Measurements from ENCODE around the gene IFITM1.

The IFITM1 gene

DNA sequence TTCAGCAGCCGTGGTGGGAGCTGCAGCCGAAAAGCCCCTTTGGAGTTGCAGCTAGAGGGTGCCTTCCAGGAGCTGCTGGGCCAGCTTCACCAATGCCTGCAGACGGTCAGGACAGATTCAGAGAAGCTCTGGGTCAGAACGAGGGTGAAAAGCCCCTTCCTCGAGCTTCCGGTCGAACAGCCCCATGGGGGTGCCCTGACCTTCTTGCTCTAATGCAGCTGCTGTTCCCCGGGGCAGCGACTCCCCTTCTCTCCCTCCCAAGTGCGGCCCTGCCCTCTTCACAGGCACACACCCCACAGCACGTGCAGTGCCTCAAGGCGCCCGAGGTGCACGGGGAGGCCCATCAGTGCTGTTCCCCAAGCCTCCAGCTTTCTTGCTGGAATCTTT, 16.5 kb downstream of the IFITM1 start:
- H3K79me2 ChIP-seq (ENCODE audit: insufficient read depth, low read length), result no peaks in the 10 kb centered on the region
- H3K27ac ChIP-seq (ENCODE audit: low read length), result peak overlapping the region; percentile 87
- no peaks in the 10 kb centered on the region for H3K9me3 ChIP-seq (ENCODE audit: insufficient read depth, low read length, severe bottlenecking)
- DNase-seq, result peak; percentile 82
- peak overlapping the region; percentile 47 for H3K9ac ChIP-seq (ENCODE audit: low read depth, low read length)
- H3K4me1 ChIP-seq (ENCODE audit: insufficient read depth, low read length), result peaks cover 78% of the 10 kb centered on the region
- peak overlapping the region; percentile 5; the same call in 1 of the 2 replicates for H2AFZ ChIP-seq (ENCODE audit: low read depth, low read length)
- H3K4me2 ChIP-seq (ENCODE audit: insufficient read depth, low read length), result peak overlapping the region; percentile 69
- no peaks in the 10 kb centered on the region for H4K20me1 ChIP-seq (ENCODE audit: insufficient read depth, low read length)
- H3K4me3 ChIP-seq (ENCODE audit: low read depth in 1 of 2, low read length in 2 of 2), result peak overlapping the region in 1 of 2 experiments; percentile 50; a peak in 2 of 4 replicates
- ATAC-seq (ENCODE audit: insufficient read depth, low read depth), result peak; percentile 62
- TF ChIP-seq, protein P1, sequence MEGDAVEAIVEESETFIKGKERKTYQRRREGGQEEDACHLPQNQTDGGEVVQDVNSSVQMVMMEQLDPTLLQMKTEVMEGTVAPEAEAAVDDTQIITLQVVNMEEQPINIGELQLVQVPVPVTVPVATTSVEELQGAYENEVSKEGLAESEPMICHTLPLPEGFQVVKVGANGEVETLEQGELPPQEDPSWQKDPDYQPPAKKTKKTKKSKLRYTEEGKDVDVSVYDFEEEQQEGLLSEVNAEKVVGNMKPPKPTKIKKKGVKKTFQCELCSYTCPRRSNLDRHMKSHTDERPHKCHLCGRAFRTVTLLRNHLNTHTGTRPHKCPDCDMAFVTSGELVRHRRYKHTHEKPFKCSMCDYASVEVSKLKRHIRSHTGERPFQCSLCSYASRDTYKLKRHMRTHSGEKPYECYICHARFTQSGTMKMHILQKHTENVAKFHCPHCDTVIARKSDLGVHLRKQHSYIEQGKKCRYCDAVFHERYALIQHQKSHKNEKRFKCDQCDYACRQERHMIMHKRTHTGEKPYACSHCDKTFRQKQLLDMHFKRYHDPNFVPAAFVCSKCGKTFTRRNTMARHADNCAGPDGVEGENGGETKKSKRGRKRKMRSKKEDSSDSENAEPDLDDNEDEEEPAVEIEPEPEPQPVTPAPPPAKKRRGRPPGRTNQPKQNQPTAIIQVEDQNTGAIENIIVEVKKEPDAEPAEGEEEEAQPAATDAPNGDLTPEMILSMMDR (IDR thresholded peaks at IDR 0.05; ENCODE audit: borderline replicate concordance, extremely low read depth, low read length, poor library complexity, severe bottlenecking), result peak; percentile 4
- TF ChIP-seq EZH2 (IDR thresholded peaks at IDR 0.05; ENCODE audit: borderline replicate concordance, low read depth, low read length, severe bottlenecking), result no peak
- H3K36me3 ChIP-seq (ENCODE audit: insufficient read depth, low read length), result no peaks in the 10 kb centered on the region
- no peaks in the 10 kb centered on the region for H3K27me3 ChIP-seq (ENCODE audit: insufficient read depth, low read length, poor library complexity)

DNA sequence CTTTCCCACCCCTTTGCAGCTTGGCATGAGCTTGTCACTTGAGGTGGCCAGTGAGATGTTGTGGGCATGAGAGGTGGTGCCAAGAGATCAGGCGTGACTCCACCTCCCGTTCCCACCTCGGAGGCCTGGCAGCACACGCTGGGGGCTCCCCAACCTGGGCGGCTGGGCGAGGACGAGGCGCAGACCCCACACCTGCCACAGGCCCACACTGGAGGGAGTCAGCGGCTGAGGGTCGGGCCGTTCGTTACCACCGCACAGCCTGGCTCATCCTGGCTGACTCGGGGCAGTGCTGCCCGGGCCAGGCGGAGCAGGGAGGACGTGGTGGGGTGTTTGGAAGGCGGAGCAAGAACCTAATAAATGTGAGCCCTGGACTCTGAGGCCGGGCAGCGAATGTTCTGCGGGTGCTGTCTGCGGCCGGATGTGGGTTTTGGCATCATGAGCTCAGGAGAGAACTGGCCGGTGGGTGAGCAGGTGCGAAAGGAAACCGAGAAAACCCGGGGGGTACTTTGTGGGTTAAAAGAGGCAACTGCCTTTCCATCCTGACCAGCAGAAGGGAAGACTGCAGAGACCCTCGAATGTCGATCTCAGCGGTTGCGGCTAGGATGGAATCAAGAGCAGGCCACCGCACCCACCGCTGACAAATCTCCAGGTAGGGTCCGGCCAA, 17.0 kb downstream of the IFITM1 start:
- Histone ChIP-seq H3K27me3 (ENCODE audit: insufficient read depth, low read length, poor library complexity) (no peaks in the 10 kb centered on the region), H3K79me2 (ENCODE audit: insufficient read depth, low read length) (no peaks in the 10 kb centered on the region), H2AFZ (ENCODE audit: low read depth, low read length) (peak overlapping the region; percentile 5; the same call in 1 of the 2 replicates), H3K9ac (ENCODE audit: low read depth, low read length) (peak overlapping the region; percentile 47), H3K27ac (ENCODE audit: low read length) (peak overlapping the region; percentile 87), H3K4me1 (ENCODE audit: insufficient read depth, low read length) (peaks cover 84% of the 10 kb centered on the region), H3K4me2 (ENCODE audit: insufficient read depth, low read length) (peak overlapping the region; percentile 69), H3K9me3 (ENCODE audit: insufficient read depth, low read length, severe bottlenecking) (no peaks in the 10 kb centered on the region), H4K20me1 (ENCODE audit: insufficient read depth, low read length) (no peaks in the 10 kb centered on the region), H3K36me3 (ENCODE audit: insufficient read depth, low read length) (no peaks in the 10 kb centered on the region), H3K4me3 (ENCODE audit: low read depth in 1 of 2, low read length in 2 of 2) (peak overlapping the region in 1 of 2 experiments; percentile 50; a peak in 2 of 4 replicates)
- ATAC-seq (ENCODE audit: insufficient read depth, low read depth) (peak; percentile 62), DNase-seq (peak; percentile 89)
- no peak for TF ChIP-seq EZH2 (IDR thresholded peaks at IDR 0.05; ENCODE audit: borderline replicate concordance, low read depth, low read length, severe bottlenecking)
- TF ChIP-seq, protein P1 (IDR thresholded peaks at IDR 0.05; ENCODE audit: borderline replicate concordance, extremely low read depth, low read length, poor library complexity, severe bottlenecking), result no peak

DNA sequence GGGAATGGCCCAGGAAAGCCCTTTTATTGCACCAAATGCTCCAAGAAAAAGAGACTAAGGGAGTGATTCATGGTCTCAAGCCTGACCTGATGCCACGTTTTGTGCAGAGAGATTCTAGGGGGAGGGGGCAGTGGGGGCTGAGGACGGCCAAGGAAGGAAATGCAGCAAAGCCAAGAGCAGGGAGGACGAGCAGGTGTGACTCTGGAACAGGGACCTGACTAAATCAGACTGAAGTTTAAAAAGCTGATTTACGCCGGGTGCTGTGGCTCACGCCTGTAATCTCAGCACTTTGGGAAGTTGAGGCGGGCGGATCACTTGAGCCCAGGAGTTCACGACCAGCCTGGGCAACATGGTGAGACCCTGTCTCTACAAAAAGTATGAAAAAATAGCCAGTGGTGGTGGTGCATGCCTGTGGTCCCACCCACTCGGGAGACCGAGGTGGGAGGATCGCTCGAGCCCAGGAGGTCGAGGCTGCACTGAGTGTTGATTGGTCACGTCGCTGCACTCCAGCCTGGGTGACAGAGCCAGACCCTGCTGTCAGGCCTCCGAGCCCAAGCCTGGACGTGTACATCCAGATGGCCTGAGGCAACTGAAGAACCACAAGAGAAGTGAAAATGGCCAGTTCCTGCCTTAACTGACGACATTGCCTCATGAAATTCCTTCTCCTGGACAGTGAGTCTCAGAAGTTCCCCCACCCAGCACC, 17.7 kb downstream of the IFITM1 start:
- 0 out of 2 replicates have a peak overlapping the region, but pooled peaks have one; percentile 4 for H2AFZ ChIP-seq (ENCODE audit: low read depth, low read length)
- TF ChIP-seq EZH2 (IDR thresholded peaks at IDR 0.05; ENCODE audit: borderline replicate concordance, low read depth, low read length, severe bottlenecking), result no peak
- TF ChIP-seq, protein P1 (IDR thresholded peaks at IDR 0.05; ENCODE audit: borderline replicate concordance, extremely low read depth, low read length, poor library complexity, severe bottlenecking), result no peak
- H3K27me3 ChIP-seq (ENCODE audit: insufficient read depth, low read length, poor library complexity), result no peaks in the 10 kb centered on the region
- DNase-seq (peak; percentile 84), ATAC-seq (ENCODE audit: insufficient read depth, low read depth) (peak; percentile 27)
- H3K36me3 ChIP-seq (ENCODE audit: insufficient read depth, low read length), result no peaks in the 10 kb centered on the region
- no peaks in the 10 kb centered on the region for H3K79me2 ChIP-seq (ENCODE audit: insufficient read depth, low read length)
- H3K4me3 ChIP-seq (ENCODE audit: low read depth in 1 of 2, low read length in 2 of 2), result peak overlapping the region in 1 of 2 experiments; percentile 50; a peak in 2 of 4 replicates
- H3K9ac ChIP-seq (ENCODE audit: low read depth, low read length), result peak overlapping the region; percentile 47
- no peaks in the 10 kb centered on the region for H4K20me1 ChIP-seq (ENCODE audit: insufficient read depth, low read length)
- peak overlapping the region; percentile 69 for H3K4me2 ChIP-seq (ENCODE audit: insufficient read depth, low read length)
- H3K27ac ChIP-seq (ENCODE audit: low read length), result peak overlapping the region; percentile 87
- H3K9me3 ChIP-seq (ENCODE audit: insufficient read depth, low read length, severe bottlenecking), result no peaks in the 10 kb centered on the region
- H3K4me1 ChIP-seq (ENCODE audit: insufficient read depth, low read length), result peaks cover 89% of the 10 kb centered on the region

All from DND-41 (cell line).